ENCODE measurements around the gene WLS.

DNA sequence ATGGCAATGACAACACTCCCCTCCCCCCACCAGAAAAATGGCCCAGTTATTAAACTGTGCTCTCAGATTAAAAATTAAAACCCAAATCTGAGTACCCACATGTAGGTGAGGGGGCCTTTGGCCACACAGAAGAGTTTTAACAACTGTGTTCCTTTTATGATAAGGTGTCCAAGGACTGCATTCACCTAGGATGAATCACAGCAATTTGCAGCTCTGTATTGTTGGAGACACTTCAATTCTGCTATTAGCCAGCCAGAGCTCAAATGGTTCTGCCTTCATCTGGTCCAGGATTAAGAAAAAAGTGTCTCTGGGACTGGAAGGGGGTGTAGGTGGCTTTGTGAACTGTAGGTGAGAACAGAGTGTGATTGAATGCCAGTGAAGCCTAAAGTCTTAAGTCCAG is 138.6 kb downstream of the WLS start:
- TF ChIP-seq POLR2AphosphoS5 (IDR thresholded peaks at IDR 0.05; ENCODE audit: borderline replicate concordance, low read depth, low read length) (no peak), EZH2 (IDR thresholded peaks at IDR 0.05) (no peak), FOXP2 (optimal IDR thresholded peaks at IDR 0.05; ENCODE audit: control extremely low read depth, extremely low read length, insufficient read depth) (no peak)
